K562 (cell line): Measurements from ENCODE around the gene MZB1. TPM values are rescaled to one million over a fixed set of nuclear protein-coding genes. Genes with fewer than 3 reads are reported as not detected.
A peak's percentile ranks its signal among the peaks of the same experiment; 100 is the strongest.

Experiments
- ATAC-seq: fragments of 200-7000 bp; cut with Tn5 transposase; 3 replicates; pipeline ENCODE4 v1.9.1; 2020; ENCODE audit warnings: moderate library complexity
- BruUV-seq: library from RNA; stranded (reverse); fragments of 400-500 nt; replicated peaks from 2 replicates; lab custom pipeline; 2021; lab: Mats Ljungman, UMichigan
- CTCF ChIA-PET: fragments of 300-600 bp; formaldehyde crosslinking; extraction: SDS; loops from one replicate; lab custom pipeline; 2021; ENCODE audit warnings: low intra/inter-chr PET ratio; lab: Yijun Ruan, JAX
- POLR2A ChIA-PET: fragments of 300-600, 350-650 bp; sonication (Branson Sonifier 250); formaldehyde crosslinking; extraction: SDS; loops from one replicate; lab custom pipeline; 2021; ENCODE audit warnings: antibody characterized with exemption, inconsistent platforms; lab: Yijun Ruan, JAX
- DNase-seq, 4 experiments: peaks; one replicate each; pipeline versions ENCODE4 v3.0.0 to v3.0.0-alpha.2; 2011 to 2018; ENCODE audit warnings: low spot score in 3 of 4, mixed read lengths in 3 of 4; ENCODE audit errors: extremely low read depth in 1 of 4
- FAIRE-seq: peaks from 2 replicates; lab custom pipeline; 2011; peaks lifted over from hg19 to GRCh38; lab: Jason Lieb, UNC
- H2AFZ ChIP-seq: 2 replicates; pipeline ENCODE4 v1.6.0; 2011; ENCODE audit warnings: low read depth, low read length, control low read depth, inconsistent platforms
- H3K27ac ChIP-seq: fragments of 200-600 bp; 3 replicates; pipeline ENCODE4 v1.8.0; 2011; ENCODE audit warnings: low read depth, mild to moderate bottlenecking, control low read depth, inconsistent platforms, low read length, moderate library complexity, mixed read lengths; ENCODE audit errors: extremely low read depth
- H3K27me3 ChIP-seq, 2 experiments: fragments of 300-600 bp in 1 of 2; 2 replicates in 1 of 2; 3 replicates in 1 of 2; pipeline versions ENCODE4 v1.6.0 to v1.8.0; 2011; ENCODE audit warnings: inconsistent platforms in 2 of 2, low read length in 2 of 2, mild to moderate bottlenecking in 1 of 2, mixed read lengths in 1 of 2, moderate library complexity in 1 of 2; ENCODE audit not compliant: control insufficient read depth in 2 of 2, insufficient read depth in 2 of 2
- H3K36me3 ChIP-seq: fragments of 300-600 bp; 3 replicates; pipeline ENCODE4 v1.8.0; 2011; ENCODE audit warnings: mild to moderate bottlenecking, low read length, inconsistent platforms; ENCODE audit not compliant: control insufficient read depth, insufficient read depth
- H3K4me1 ChIP-seq, 2 experiments: fragments of 200-600 bp in 1 of 2; replicated peaks in 1 of 2; 2 replicates in 1 of 2; 3 replicates in 1 of 2; pipeline versions ENCODE4 v1.5.1 to v1.8.0; 2011; ENCODE audit warnings: inconsistent platforms in 2 of 2, low read length in 2 of 2, mild to moderate bottlenecking in 1 of 2, mixed read lengths in 1 of 2, moderate library complexity in 1 of 2; ENCODE audit not compliant: control insufficient read depth in 2 of 2, insufficient read depth in 2 of 2
- H3K4me2 ChIP-seq: 2 replicates; pipeline ENCODE4 v1.6.1; 2011; ENCODE audit warnings: low read length, control low read depth, inconsistent platforms, mixed read lengths; ENCODE audit not compliant: insufficient read depth
- H3K4me3 ChIP-seq: fragments of 200-600 bp; sonication (generic), shearing (Covaris generic); 2 replicates; pipeline ENCODE4 v1.5.1; 2016; ENCODE audit warnings: control low read depth, inconsistent platforms
- H3K79me2 ChIP-seq: fragments of 200-600 bp; 3 replicates; pipeline ENCODE4 v1.8.0; 2011; ENCODE audit warnings: low read length, inconsistent platforms; ENCODE audit not compliant: control insufficient read depth, insufficient read depth
- H3K9ac ChIP-seq, 2 experiments: 2 replicates each; pipeline versions ENCODE4 v1.6.0 to v1.6.1; 2011; ENCODE audit warnings: low read depth in 2 of 2, low read length in 2 of 2, control low read depth in 1 of 2, inconsistent platforms in 1 of 2, mild to moderate bottlenecking in 1 of 2, mixed read lengths in 1 of 2; ENCODE audit not compliant: insufficient read depth in 1 of 2
- H3K9me1 ChIP-seq: one replicate; pipeline ENCODE4 v1.6.0; 2011; ENCODE audit warnings: inconsistent platforms, mild to moderate bottlenecking, low read length, moderate library complexity; ENCODE audit not compliant: control insufficient read depth, insufficient read depth
- H3K9me3 ChIP-seq: replicated peaks from 2 replicates; pipeline ENCODE4 v1.5.1; 2011; ENCODE audit warnings: low read depth, low read length, inconsistent platforms; ENCODE audit not compliant: control insufficient read depth, insufficient read depth
- H4K20me1 ChIP-seq: replicated peaks from 2 replicates; pipeline ENCODE4 v1.6.1; 2011; ENCODE audit warnings: low read length, inconsistent platforms, mixed read lengths; ENCODE audit not compliant: control insufficient read depth, insufficient read depth
- FIP1L1 ChIP-seq: fragments of 200-400 bp; formaldehyde crosslinking; IDR thresholded peaks from 2 replicates; pipeline ENCODE4 v1.6.1; 2018; ENCODE audit warnings: mild to moderate bottlenecking, low read depth, low read length; ENCODE audit not compliant: poor library complexity, severe bottlenecking
- FOXM1 ChIP-seq, 2 experiments: fragments of 450-650 bp in 1 of 2; sonication (generic) in 1 of 2; formaldehyde crosslinking in 1 of 2; IDR thresholded peaks; 2 replicates each; pipeline versions ENCODE4 v1.6.1 to v1.9.0; 2017 to 2022; ENCODE audit warnings: low read depth in 2 of 2, mild to moderate bottlenecking in 2 of 2, missing genetic modification reagents in 1 of 2, moderate library complexity in 1 of 2
- PCBP1 ChIP-seq: fragments of 200-400 bp; formaldehyde crosslinking; IDR thresholded peaks from 2 replicates; pipeline ENCODE4 v1.6.1; 2018; ENCODE audit warnings: mild to moderate bottlenecking, low read depth, low read length; ENCODE audit not compliant: poor library complexity, severe bottlenecking
- POLR2H ChIP-seq: IDR thresholded peaks from 2 replicates; pipeline ENCODE4 v1.6.1; 2016; ENCODE audit warnings: missing genetic modification characterization, low read depth, mild to moderate bottlenecking, control low read depth, missing compliant biosample characterization, moderate library complexity
- TGIF2 ChIP-seq: sonication (generic); formaldehyde crosslinking; IDR thresholded peaks from 2 replicates; pipeline ENCODE4 v1.8.1; 2022; ENCODE audit warnings: mild to moderate bottlenecking, missing genetic modification reagents, moderate library complexity
- ZNF140 ChIP-seq: fragments of 250-450 bp; sonication (Bioruptor Pico); IDR thresholded peaks from 2 replicates; pipeline ENCODE4 v1.8.0; 2021; ENCODE audit warnings: moderate library complexity, mild to moderate bottlenecking, inconsistent platforms
- WGBS: fragments of 100-300 bp; shearing (Covaris generic); methylation state at CpG from one replicate; pipeline ENCODE4 v1.1.6; 2016; ENCODE audit warnings: low coverage, mixed read lengths; ENCODE audit not compliant: insufficient coverage; ENCODE audit errors: missing lambda C conversion rate; 5-methylcytosine and 5-hydroxymethylcytosine counted together
- in situ Hi-C: fragments of 300-500 bp; cut with MboI; formaldehyde crosslinking; loops from 4 replicates; pipeline ENCODE4 v1.15.0; 2018; ENCODE audit warnings: inconsistent platforms, mixed read lengths
- intact Hi-C: fragments of 100-400 bp; cut with micrococcal nuclease; formaldehyde crosslinking; loops from 2 replicates; pipeline ENCODE4 v1.14.2; 2022
- polyA plus RNA-seq, 8 experiments: library from polyadenylated mRNA; depleted of rRNA in 4 of 8; stranded (reverse) in 5 of 8; unstranded in 3 of 8; fragments of >200 nt; fragmentation: Nextera tagmentation in 2 of 8; fragmentation: Illumina TruSeq in 1 of 8; extraction: Ambion mirVana in 2 of 8; extraction: Trizol in 1 of 8; gene quantifications; 2 replicates each; pipeline versions ENCODE4 v1.2.1 to v1.2.3, GENCODE V29; 2011 to 2014; ENCODE audit warnings: inconsistent platforms in 1 of 8, missing spikeins in 1 of 8
- total RNA-seq, 7 experiments: library from RNA; depleted of rRNA in 6 of 7; stranded (reverse); fragments of >200 nt in 6 of 7; fragmentation: Illumina TruSeq in 2 of 7; extraction: Trizol in 2 of 7; gene quantifications; 2 replicates each; pipeline versions ENCODE4 v1.2.1 to v1.2.3, GENCODE V29; 2011 to 2021; ENCODE audit warnings: low replicate concordance in 1 of 7
- TF ChIP-seq, protein P1 (sequence below): sonication (generic); formaldehyde crosslinking; IDR thresholded peaks from 2 replicates; pipeline ENCODE4 v1.9.0; 2022; ENCODE audit warnings: mild to moderate bottlenecking, missing genetic modification reagents

MZB1 gene
- total and polyA plus RNA-seq, 9 of the 15 experiments (the other 6 are each of a cell fraction or from before 2014, with no cell fraction given): 0.13 to 0.31 TPM; not detected in 7

DNA sequence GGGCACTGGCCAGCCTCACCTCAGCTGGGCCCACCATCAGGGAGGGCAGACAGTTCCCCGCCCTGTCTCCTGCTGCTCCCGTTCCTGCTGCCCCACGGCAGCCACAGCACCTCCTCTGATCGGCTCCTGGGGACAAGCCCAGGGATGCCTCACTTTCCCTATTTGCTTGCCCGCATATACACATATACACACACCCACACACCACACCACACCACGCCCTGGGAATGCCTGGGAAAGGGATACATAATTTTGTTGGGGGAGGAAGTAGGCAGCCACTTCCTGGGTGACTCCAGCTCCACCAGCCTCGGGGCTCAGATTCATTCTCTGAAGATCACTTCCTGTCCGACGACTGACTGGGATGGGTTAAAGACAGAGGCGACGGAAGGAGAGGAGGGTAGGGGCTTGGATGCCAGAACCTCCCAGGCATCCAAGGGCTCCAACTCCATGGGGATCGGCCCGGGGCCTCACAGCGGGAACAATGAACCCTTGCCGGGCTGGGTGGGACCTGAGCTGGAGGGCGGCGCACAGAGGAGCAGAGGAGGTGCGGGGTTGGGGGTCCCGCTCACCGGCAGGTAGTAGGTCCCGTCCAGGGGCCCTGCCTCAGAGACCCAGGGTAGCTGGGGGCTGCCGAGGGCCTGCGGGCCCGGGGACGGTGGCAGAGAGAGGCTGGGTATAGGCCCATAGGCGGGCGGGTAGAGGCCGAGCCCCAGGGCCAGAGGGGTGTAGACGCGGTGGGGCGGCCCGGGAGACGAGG, 2.0 kb upstream of the MZB1 start:
- Histone ChIP-seq H2AFZ (no peak overlapping the region), H3K27me3 (no peaks in the 10 kb centered on the region), H4K20me1 (no peaks in the 10 kb centered on the region), H3K9me3 (no peaks in the 10 kb centered on the region; the same call in 1 of the 2 replicates), H3K9ac (0 out of 4 replicates have a peak overlapping the region, but pooled peaks of 1 of the 2 experiments have one; percentile 55), H3K4me1 (peaks cover under 1 to 24% of the 10 kb centered on the region in 2 experiments; a peak in 3 of 5 replicates), H3K79me2 (no peaks in the 10 kb centered on the region), H3K4me2 (no peak overlapping the region), H3K9me1 (no peaks in the 10 kb centered on the region), H3K27ac (no peak overlapping the region), H3K4me3 (no peak overlapping the region), H3K36me3 (no peaks in the 10 kb centered on the region)
- no TSS peak for BruUV-seq
- DNase-seq (no peak), FAIRE-seq (no peak), ATAC-seq (no peak)
- 79% methylated on average over 28 of the region's 33 CpGs for WGBS
- intact Hi-C loops: no loop called here
- in situ Hi-C loops: no loop called here
- POLR2A ChIA-PET: interaction anchor here (0.7 kb wide), 1 partner anchor 19 kb away, joined by 3 read pairs; no protein-coding TSS in a partner anchor
- TF ChIP-seq FOXM1 (IDR thresholded peaks at IDR 0.05; ENCODE audit: low read depth): no peak
- TF ChIP-seq FOXM1 (CRISPR knock-in tag; IDR thresholded peaks at IDR 0.05; ENCODE audit: low read depth): no peak
- TF ChIP-seq ZNF140: no peak
- no peak for TF ChIP-seq TGIF2 (CRISPR knock-in tag)
- TF ChIP-seq PCBP1: no peak
- TF ChIP-seq FIP1L1: peak; percentile 9
- TF ChIP-seq, protein P1, sequence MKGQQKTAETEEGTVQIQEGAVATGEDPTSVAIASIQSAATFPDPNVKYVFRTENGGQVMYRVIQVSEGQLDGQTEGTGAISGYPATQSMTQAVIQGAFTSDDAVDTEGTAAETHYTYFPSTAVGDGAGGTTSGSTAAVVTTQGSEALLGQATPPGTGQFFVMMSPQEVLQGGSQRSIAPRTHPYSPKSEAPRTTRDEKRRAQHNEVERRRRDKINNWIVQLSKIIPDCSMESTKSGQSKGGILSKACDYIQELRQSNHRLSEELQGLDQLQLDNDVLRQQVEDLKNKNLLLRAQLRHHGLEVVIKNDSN (CRISPR knock-in tag): no peak
- TF ChIP-seq POLR2H (tag): no peak
- CTCF ChIA-PET: no interaction called here
